ENCODE results near the gene OPCML.

OPCML gene

GRCh38 chr11:133536198-133536597 is 3.9 kb upstream of the OPCML start:
- no peak overlapping the region for H3K4me3 ChIP-seq (replicated peaks; ENCODE audit: insufficient read depth, low read length)

GRCh38 chr11:133533205-133533604 is 904 bp upstream of the OPCML start:
- DNase-seq (ENCODE audit: low read depth in 1 of 2, low spot score in 1 of 2) = no peak
- no peak for TF ChIP-seq POLR2AphosphoS5 (IDR thresholded peaks at IDR 0.05; ENCODE audit: low read depth)
- no peak for TF ChIP-seq REST (IDR thresholded peaks at IDR 0.05; ENCODE audit: insufficient replicate concordance, low read depth)
- TF ChIP-seq GABPA (IDR thresholded peaks at IDR 0.05; ENCODE audit: low read depth) = no peak
- Histone ChIP-seq H3K27ac (replicated peaks) (no peak overlapping the region), H3K27me3 (ENCODE audit: insufficient read depth, poor library complexity, severe bottlenecking) (peaks cover 24% of the 10 kb centered on the region), H3K4me3 (replicated peaks; ENCODE audit: insufficient read depth, low read length) (no peak overlapping the region)

More at GRCh38 chr11:133536198-133536597, 3.9 kb upstream of the OPCML start:
- TF ChIP-seq SPI1 (IDR thresholded peaks at IDR 0.05; ENCODE audit: borderline replicate concordance, low read depth) (no peak), REST (IDR thresholded peaks at IDR 0.05; ENCODE audit: insufficient replicate concordance, low read depth) (no peak), CTCF (IDR thresholded peaks at IDR 0.05; ENCODE audit: insufficient read depth, low read length) (no peak), GABPA (IDR thresholded peaks at IDR 0.05; ENCODE audit: low read depth) (no peak), POLR2AphosphoS5 (IDR thresholded peaks at IDR 0.05; ENCODE audit: low read depth) (no peak)
- Histone ChIP-seq H3K27me3 (ENCODE audit: insufficient read depth, poor library complexity, severe bottlenecking) (peaks cover 14% of the 10 kb centered on the region), H3K27ac (replicated peaks) (no peak overlapping the region)
- no peak for DNase-seq (ENCODE audit: low read depth in 1 of 2, low spot score in 1 of 2)

- Histone ChIP-seq H3K27me3 (ENCODE audit: insufficient read depth, poor library complexity, severe bottlenecking) (peaks cover 24% of the 10 kb centered on the region), H3K27ac (replicated peaks) (no peak overlapping the region), H3K4me3 (replicated peaks; ENCODE audit: insufficient read depth, low read length) (no peak overlapping the region)
- TF ChIP-seq POLR2AphosphoS5 (IDR thresholded peaks at IDR 0.05; ENCODE audit: low read depth) = no peak
- TF ChIP-seq CTCF (IDR thresholded peaks at IDR 0.05; ENCODE audit: insufficient read depth, low read length) = no peak
- TF ChIP-seq REST (IDR thresholded peaks at IDR 0.05; ENCODE audit: insufficient replicate concordance, low read depth) = no peak
- no peak for TF ChIP-seq SPI1 (IDR thresholded peaks at IDR 0.05; ENCODE audit: borderline replicate concordance, low read depth)
- TF ChIP-seq GABPA (IDR thresholded peaks at IDR 0.05; ENCODE audit: low read depth) = no peak
- no peak for DNase-seq (ENCODE audit: low read depth in 1 of 2, low spot score in 1 of 2)
These were observed 843 bp downstream of the OPCML start for GRCh38 chr11:133531458-133531857.

GRCh38 chr11:133530501-133530835 is 1.8 kb downstream of the OPCML start:
- no peak overlapping the region for H3K4me3 ChIP-seq (replicated peaks; ENCODE audit: insufficient read depth, low read length)
- no peak overlapping the region for H3K27ac ChIP-seq (replicated peaks)
- no peak for TF ChIP-seq CTCF (IDR thresholded peaks at IDR 0.05; ENCODE audit: insufficient read depth, low read length)
- no peak for TF ChIP-seq POLR2AphosphoS5 (IDR thresholded peaks at IDR 0.05; ENCODE audit: low read depth)
- TF ChIP-seq REST (IDR thresholded peaks at IDR 0.05; ENCODE audit: insufficient replicate concordance, low read depth) = no peak
- no peak for TF ChIP-seq GABPA (IDR thresholded peaks at IDR 0.05; ENCODE audit: low read depth)
- no peak for TF ChIP-seq SPI1 (IDR thresholded peaks at IDR 0.05; ENCODE audit: borderline replicate concordance, low read depth)
- no peak for DNase-seq (ENCODE audit: low read depth in 1 of 2, low spot score in 1 of 2)
- peaks cover 24% of the 10 kb centered on the region for H3K27me3 ChIP-seq (ENCODE audit: insufficient read depth, poor library complexity, severe bottlenecking)

Data from HL-60 (cell line).